Neutrophil (primary cell): ENCODE results near the gene RS1.

Experiments used
- H3K27ac ChIP-seq: fragments of 200-600 bp; sonication (generic); 2 replicates; pipeline ENCODE4 v1.5.1; 2016; ENCODE audit warnings: mild to moderate bottlenecking, moderate library complexity
- H3K27me3 ChIP-seq: fragments of 200-600 bp; sonication (generic); 2 replicates; pipeline ENCODE4 v1.6.0; 2016; ENCODE audit warnings: mild to moderate bottlenecking
- H3K36me3 ChIP-seq: fragments of 200-600 bp; sonication (generic); 2 replicates; pipeline ENCODE4 v1.5.1; 2017
- H3K4me1 ChIP-seq, 2 experiments: fragments of 200-600 bp in 1 of 2; sonication (generic) in 1 of 2; 1 replicate in 1 of 2; 2 replicates in 1 of 2; pipeline versions ENCODE4 v1.5.1 to v1.6.1; 2013 to 2016; ENCODE audit warnings: low read depth in 1 of 2, low read length in 1 of 2, mild to moderate bottlenecking in 1 of 2, moderate library complexity in 1 of 2; ENCODE audit not compliant: control insufficient read depth in 1 of 2, insufficient read depth in 1 of 2
- H3K4me3 ChIP-seq, 2 experiments: fragments of 200-600 bp in 1 of 2; sonication (generic) in 1 of 2; 1 replicate in 1 of 2; 2 replicates in 1 of 2; pipeline ENCODE4 v1.5.1; 2013 to 2016; ENCODE audit warnings: low read depth in 1 of 2, low read length in 1 of 2, mild to moderate bottlenecking in 1 of 2, moderate library complexity in 1 of 2
- H3K9me3 ChIP-seq: fragments of 200-600 bp; sonication (generic); 2 replicates; pipeline ENCODE4 v1.5.1; 2016
- TF ChIP-seq, protein P1 (sequence below): fragments of 200-600 bp; sonication (generic); IDR thresholded peaks from 2 replicates; pipeline ENCODE4 v1.5.1; 2016; ENCODE audit warnings: antibody characterized with exemption

Gene RS1

DNA sequence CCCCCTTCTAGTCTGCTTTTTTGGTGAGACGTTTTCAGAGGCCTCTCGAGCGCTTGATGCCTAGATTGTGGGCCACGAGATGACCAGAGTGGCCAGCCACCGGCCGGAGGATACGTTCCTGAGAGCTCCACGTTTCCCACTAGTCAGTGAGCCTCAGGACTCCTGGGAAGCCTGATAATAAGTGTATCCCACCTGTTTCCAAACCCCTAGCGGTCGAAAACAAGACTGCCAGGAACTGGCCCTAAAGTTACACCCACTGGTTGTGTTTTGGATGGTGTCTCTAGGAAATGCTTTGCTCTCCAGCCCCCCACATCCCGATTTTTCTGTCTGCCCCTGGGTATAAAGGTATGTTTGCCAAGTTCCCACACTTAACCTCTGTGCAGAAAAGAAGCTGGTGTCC lies 4.6 kb upstream of the RS1 start:
- peaks cover 17 to 22% of the 10 kb centered on the region in 2 experiments for H3K4me1 ChIP-seq
- no peak overlapping the region for H3K4me3 ChIP-seq
- no peaks in the 10 kb centered on the region for H3K36me3 ChIP-seq
- TF ChIP-seq, protein P1, sequence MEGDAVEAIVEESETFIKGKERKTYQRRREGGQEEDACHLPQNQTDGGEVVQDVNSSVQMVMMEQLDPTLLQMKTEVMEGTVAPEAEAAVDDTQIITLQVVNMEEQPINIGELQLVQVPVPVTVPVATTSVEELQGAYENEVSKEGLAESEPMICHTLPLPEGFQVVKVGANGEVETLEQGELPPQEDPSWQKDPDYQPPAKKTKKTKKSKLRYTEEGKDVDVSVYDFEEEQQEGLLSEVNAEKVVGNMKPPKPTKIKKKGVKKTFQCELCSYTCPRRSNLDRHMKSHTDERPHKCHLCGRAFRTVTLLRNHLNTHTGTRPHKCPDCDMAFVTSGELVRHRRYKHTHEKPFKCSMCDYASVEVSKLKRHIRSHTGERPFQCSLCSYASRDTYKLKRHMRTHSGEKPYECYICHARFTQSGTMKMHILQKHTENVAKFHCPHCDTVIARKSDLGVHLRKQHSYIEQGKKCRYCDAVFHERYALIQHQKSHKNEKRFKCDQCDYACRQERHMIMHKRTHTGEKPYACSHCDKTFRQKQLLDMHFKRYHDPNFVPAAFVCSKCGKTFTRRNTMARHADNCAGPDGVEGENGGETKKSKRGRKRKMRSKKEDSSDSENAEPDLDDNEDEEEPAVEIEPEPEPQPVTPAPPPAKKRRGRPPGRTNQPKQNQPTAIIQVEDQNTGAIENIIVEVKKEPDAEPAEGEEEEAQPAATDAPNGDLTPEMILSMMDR, result no peak
- no peak overlapping the region for H3K27ac ChIP-seq
- no peaks in the 10 kb centered on the region for H3K9me3 ChIP-seq
- no peaks in the 10 kb centered on the region for H3K27me3 ChIP-seq

DNA sequence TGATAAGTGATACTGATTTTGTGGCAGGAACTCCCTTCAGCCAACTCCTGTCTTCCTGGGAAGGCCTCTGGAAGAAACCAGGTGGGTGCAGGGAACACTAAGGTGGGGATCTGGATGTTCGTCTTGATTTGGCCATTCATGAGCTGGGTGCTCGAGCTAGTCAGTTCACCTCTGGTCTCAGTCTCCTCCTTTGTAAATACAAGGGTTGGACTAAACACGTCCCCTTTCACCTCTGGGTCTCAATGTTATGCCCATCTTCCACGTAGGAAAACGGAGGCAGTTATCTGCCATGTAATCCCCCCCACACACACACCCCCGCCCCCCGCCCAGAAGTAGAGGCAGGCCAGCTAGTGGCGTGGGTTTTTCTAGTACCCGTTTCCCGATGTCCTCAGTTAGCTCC lies 4.1 kb upstream of the RS1 start:
- Histone ChIP-seq H3K27ac (no peak overlapping the region), H3K9me3 (no peaks in the 10 kb centered on the region), H3K36me3 (no peaks in the 10 kb centered on the region), H3K4me1 (peaks cover 17 to 22% of the 10 kb centered on the region in 2 experiments), H3K4me3 (no peak overlapping the region), H3K27me3 (no peaks in the 10 kb centered on the region)
- TF ChIP-seq, protein P1, result no peak

DNA sequence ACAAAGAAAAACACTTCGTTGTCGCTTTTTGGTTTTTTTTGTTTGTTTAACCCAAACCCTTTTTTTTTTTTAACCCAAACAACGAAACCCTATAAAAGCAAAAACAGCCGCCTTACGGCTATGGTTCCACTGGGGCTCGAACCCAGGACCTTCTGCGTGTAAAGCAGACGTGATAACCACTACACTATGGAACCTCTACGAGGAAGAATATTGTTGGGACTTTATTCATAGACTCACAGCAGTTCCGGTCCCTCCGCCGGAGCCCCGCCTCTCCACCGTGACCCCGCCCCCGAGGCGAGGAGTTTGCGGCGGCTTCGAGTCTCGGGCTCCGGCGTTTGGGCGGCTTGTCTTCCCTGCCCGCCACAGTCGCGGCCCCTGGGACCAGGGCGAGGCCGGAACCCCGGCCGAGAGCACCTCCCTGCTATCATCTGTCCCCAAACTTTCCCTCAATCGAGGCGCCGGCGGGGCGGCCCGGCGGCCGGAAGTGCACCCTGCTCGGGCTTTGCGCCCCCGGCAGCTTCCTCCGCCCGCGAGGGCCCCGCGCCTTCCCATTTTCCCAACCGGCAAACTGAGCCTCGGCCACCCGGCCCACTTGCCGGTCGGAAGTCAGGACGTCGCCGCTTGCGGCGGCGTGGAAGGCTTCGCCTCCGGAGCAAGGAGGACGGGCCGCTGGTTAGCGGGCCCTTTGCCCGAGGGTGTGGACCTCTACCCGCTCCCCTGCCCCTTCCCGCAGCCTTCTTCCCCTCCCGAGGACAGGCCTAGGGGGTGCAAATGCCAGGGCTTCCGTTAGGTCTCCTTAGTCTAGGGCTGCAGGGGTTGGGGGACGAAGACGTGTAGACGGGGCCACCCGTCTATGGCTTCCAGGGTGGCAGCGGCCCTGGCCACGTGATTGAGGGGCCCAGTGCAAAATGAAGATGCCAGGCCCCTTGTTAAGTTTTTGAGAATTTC lies 3.2 kb upstream of the RS1 start:
- H3K9me3 ChIP-seq, result no peaks in the 10 kb centered on the region
- peak overlapping the region; percentile 87 for H3K27ac ChIP-seq
- H3K4me1 ChIP-seq, result peaks cover 17 to 22% of the 10 kb centered on the region in 2 experiments
- H3K4me3 ChIP-seq, result peak overlapping the region; percentile 70 to 77
- TF ChIP-seq, protein P1, result no peak
- no peaks in the 10 kb centered on the region for H3K27me3 ChIP-seq
- H3K36me3 ChIP-seq, result no peaks in the 10 kb centered on the region

DNA sequence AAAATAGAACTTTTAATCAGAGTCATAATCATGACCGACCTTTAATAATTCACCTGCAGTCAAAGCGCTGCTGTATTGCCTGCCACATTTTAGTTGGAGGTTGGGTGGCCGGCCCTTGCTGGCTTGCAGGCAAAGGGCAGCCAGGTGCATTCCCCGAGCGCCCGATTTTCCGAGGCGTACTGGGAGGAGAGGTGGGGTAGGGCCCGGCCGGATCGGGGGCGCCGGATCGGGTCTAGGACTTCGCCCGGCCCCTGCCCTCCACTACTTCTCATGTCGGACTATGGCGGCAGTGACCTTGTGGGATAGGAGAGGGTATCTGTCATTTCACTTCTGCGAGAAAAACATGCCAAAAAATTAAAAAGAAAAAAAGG lies 2.5 kb upstream of the RS1 start:
- no peaks in the 10 kb centered on the region for H3K9me3 ChIP-seq
- H3K36me3 ChIP-seq, result no peaks in the 10 kb centered on the region
- H3K4me3 ChIP-seq, result peak overlapping the region; percentile 70 to 77
- H3K4me1 ChIP-seq, result peaks cover 17 to 26% of the 10 kb centered on the region in 2 experiments
- TF ChIP-seq, protein P1, result no peak
- peak overlapping the region; percentile 87 for H3K27ac ChIP-seq
- no peaks in the 10 kb centered on the region for H3K27me3 ChIP-seq

DNA sequence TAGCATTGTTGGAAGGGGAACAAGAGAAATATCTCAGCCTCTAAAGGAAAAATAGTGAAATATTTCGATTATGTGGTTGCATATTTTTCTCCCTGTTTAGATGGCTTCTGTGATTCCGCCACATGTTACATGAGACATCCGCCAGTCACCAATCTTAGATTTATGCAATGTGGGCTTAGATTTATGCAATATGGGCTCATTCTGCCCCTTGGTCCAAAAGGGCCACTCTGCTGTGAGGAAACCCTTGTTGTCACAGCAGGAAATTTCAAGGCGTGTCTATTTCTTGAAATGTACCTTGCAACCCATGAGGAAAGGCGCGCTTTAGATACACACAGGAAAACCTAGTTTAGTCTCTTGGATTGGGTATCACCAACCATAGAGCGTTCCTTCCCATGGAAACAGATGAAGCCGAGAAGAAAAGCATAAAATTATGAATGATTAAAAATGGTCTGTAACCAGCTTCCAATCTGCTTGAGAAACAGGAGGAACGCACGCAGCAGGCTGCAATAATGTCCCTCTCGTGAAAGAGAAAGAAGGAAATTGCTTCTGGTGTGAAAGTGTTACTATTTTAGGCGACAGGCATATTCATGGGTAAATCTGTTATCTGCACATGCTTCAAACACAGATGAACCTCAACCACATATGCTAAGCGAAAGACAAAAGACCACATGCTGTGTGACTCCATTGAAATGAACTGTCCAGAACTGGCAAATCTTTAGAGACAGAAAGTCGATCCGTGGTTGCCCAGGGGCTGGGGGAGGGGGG lies 3.7 kb downstream of the RS1 start:
- TF ChIP-seq, protein P1, result no peak
- no peaks in the 10 kb centered on the region for H3K27me3 ChIP-seq
- peak overlapping the region; percentile 28 to 32 for H3K4me3 ChIP-seq
- peak overlapping the region; percentile 78 for H3K27ac ChIP-seq
- H3K36me3 ChIP-seq, result no peaks in the 10 kb centered on the region
- H3K4me1 ChIP-seq, result peaks cover 28 to 38% of the 10 kb centered on the region in 2 experiments
- no peaks in the 10 kb centered on the region for H3K9me3 ChIP-seq
